Right kidney (tissue), 9 donors: ENCODE data around the gene LGALS4.
A peak's percentile ranks its signal among the peaks of the same experiment; 100 is the strongest.
"Not testable (repeated sequence)": the region's sequence is repeated elsewhere in the genome, so short reads cannot be mapped to it uniquely, and the experiment has no call there.

Experiments
- DNase-seq: peaks from one replicate; pipeline ENCODE4 v3.0.0-alpha.2; 2016
- long read RNA-seq, 8 donors: transcript quantifications; one replicate each; lab custom pipeline, GENCODE V29; 2026

Gene LGALS4, protein sequence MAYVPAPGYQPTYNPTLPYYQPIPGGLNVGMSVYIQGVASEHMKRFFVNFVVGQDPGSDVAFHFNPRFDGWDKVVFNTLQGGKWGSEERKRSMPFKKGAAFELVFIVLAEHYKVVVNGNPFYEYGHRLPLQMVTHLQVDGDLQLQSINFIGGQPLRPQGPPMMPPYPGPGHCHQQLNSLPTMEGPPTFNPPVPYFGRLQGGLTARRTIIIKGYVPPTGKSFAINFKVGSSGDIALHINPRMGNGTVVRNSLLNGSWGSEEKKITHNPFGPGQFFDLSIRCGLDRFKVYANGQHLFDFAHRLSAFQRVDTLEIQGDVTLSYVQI
- long read RNA-seq, donor 1, partial matches to known transcripts: 0 of 1 reads
- long read RNA-seq, donor 1, other reads (novel, unspliced or antisense): 0 of 1 reads
- long read RNA-seq, donor 2: 0 reads
- long read RNA-seq, donor 3: 0 reads
- long read RNA-seq, donor 4, partial matches to known transcripts: 0 of 1 reads
- long read RNA-seq, donor 4, other reads (novel, unspliced or antisense): 0 of 1 reads
- long read RNA-seq, donor 5, partial matches to known transcripts: 0 of 1 reads
- long read RNA-seq, donor 5, other reads (novel, unspliced or antisense): 0 of 1 reads
- long read RNA-seq, donor 6: 0 reads
- long read RNA-seq, donor 7: 0 reads
- long read RNA-seq, donor 8: 0 reads

- DNase-seq: no peak
Observed at GRCh38 chr19:38812841-38813320, at the start of gene LGALS4. Gene LGALS4 (minus strand): TSS chr19:38812945. CDS start chr19:38812886, 59 bp downstream.

DNA sequence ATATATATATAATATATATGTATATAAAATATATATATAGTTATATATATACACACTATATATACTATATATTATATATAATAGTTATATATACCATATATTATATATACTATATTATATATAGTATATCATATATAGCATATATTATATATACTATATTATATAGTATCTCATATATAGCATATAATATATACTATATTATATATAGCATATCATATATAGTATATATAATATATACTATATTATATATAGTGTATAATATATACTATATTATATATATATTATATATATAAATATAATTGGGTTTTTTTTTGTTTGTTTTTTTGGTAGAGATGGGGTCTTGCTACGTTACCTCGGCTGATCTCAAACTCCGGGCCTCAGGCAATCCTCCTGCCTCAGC lies 48.6 kb upstream of the LGALS4 start:
- no peak for DNase-seq

- not testable (repeated sequence) for DNase-seq
Observed at GRCh38 chr19:38859631-38860204, 47.0 kb upstream of the LGALS4 start.

GRCh38 chr19:38856813-38857212 lies 44.1 kb upstream of the LGALS4 start:
- DNase-seq: no peak

GRCh38 chr19:38855751-38856150 lies 43.0 kb upstream of the LGALS4 start:
- DNase-seq: not testable (repeated sequence)

- not testable (repeated sequence) for DNase-seq
Observed at GRCh38 chr19:38854961-38855360, 42.2 kb upstream of the LGALS4 start.

GRCh38 chr19:38853214-38853613 lies 40.5 kb upstream of the LGALS4 start:
- DNase-seq: no peak

DNA sequence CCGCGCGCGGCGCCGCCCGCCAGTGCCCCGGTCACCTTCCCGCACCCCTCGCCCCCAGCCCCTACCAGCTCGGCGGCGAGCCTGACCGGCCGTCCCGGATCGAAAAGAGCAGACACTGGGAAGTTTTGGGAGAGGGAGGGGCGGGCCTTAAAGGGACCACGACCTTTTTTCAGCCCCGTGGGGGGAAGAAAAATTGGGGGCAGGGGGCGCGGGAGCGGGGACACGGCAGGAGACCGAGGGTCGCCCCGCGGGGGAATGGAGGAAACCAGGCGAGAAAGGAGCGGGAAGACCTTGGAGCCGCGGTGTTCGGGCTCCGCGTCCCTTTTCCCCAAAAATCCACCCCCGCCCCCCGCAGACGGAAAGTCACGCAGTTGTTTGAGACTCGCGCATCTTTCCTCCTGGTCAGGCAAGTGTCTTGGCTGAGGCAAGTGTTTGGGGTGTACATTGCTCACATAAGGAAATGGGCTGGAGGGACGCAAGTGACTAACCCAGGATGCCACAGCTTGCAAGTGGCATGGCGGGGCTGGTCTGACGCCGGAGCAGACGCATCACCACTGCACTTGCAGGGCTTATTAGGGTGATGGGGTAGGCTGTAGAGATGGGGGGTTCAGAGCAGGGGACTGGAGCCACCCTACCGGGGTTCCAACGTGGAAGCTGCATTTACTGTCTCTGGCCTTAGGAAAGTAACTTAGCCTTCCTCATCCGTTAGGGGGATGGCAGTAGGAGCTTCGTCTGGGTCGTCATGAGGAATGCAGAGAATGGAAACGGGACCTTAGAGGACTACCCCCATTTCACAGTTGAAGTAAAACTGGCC lies 39.7 kb upstream of the LGALS4 start:
- peak; percentile 69 for DNase-seq

DNA sequence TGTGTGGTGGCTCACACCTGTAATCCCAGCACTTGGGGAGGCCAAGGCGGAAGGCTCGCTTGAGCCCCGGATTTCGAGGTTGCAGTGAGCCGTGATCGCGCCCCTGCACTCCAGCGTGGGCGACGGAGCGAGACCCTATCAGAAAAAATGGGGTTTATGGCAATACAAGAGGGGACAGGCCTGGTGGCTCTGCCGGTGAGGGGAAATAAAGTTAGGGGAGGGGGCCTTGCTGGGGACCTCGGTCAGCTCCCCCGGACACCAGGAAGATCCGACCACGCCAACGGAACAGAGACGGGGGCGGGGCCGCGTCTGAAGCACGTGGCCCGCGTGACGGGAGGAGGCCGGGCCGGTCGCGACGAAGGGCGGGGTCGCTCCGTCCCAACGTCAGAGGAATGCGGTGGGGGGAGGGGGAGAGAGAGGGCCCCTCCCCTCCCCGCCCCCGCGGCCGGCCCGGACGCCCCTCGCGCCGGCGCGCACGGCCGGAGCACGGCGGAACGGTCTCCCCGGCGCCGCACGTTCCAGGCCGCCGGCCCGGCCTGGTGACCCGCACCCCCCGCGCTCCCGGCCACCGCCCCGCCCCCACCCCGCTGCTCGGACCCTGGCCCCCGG lies 39.0 kb upstream of the LGALS4 start:
- DNase-seq: peak; percentile 85

GRCh38 chr19:38850976-38851621 lies 38.4 kb upstream of the LGALS4 start:
- no peak for DNase-seq

DNA sequence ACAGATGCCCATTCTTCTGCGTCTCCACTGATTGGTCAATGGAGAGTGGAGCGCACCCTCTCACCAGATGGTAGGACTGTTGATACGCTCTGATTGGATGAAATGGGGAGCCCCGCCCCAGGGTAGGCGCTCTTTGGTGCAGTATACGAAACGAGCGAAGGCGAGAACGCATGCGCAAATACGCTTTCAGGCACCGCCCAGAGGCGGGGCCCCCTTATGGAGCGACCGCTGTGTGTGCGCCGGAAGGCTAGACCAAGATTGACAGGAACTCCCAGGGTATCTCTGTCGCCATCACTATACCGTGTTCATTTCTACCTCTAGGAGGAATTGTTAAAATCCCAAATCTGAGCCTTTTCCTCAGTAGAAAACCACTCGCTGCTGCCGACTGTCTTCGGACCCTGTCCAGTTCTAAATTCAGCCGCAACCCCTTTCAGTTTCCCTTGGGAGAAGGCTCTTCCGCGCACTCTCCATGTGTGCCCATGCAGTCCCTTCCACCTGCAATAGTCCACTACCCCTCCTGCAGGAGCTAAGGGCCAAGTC lies 37.8 kb upstream of the LGALS4 start:
- peak; percentile 84 for DNase-seq

- peak; percentile 96 for DNase-seq
Observed at GRCh38 chr19:38849860-38850435, 37.2 kb upstream of the LGALS4 start, which contains the start of gene HNRNPL. Gene HNRNPL (minus strand): TSS chr19:38849986. CDS start chr19:38849966, 20 bp downstream.

GRCh38 chr19:38849147-38849859 lies 36.6 kb upstream of the LGALS4 start:
- DNase-seq: peak; percentile 91

GRCh38 chr19:38848299-38849146 lies 35.8 kb upstream of the LGALS4 start:
- no peak for DNase-seq

GRCh38 chr19:38846097-38846496 lies 33.4 kb upstream of the LGALS4 start:
- DNase-seq: no peak

GRCh38 chr19:38845374-38846024 lies 32.8 kb upstream of the LGALS4 start:
- no peak for DNase-seq

DNA sequence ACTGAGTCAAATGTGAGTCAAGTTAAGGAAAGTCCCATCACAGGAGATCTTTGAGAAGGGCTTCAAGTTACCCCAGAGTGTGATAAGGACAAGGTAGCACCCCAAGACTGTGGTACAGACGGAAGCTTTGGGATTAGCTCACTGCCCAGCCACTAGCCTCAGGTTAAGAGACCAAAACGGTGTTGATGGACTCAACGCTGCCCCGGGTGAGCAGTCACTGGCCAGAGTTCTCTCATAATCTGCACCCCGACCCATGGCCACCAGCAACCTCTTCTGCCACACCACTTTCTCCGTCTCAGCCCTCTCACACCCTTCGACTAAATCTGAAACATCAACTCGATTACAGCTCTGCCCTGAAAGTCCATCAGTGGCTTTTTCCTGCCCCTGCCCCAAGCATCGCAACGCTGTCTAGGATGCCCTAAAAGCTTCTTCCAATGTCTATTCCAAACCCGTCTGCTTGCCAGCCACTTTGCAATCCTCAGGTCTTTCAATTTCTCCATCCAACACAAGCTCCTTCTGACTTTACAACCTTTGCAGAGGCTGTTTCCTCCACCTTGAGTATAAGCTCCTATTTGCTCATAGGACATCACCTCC lies 31.4 kb upstream of the LGALS4 start:
- DNase-seq: no peak
